NCI-H510A (cell line): ENCODE results near the gene FKBP14.
"Not testable (repeated sequence)": the region's sequence is repeated elsewhere in the genome, so short reads cannot be mapped to it uniquely, and the experiment has no call there.

Source experiments
- DNase-seq: peaks from one replicate; lab custom pipeline; 2025; lab: John Stamatoyannopoulos, UW

Gene FKBP14, protein sequence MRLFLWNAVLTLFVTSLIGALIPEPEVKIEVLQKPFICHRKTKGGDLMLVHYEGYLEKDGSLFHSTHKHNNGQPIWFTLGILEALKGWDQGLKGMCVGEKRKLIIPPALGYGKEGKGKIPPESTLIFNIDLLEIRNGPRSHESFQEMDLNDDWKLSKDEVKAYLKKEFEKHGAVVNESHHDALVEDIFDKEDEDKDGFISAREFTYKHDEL

DNA sequence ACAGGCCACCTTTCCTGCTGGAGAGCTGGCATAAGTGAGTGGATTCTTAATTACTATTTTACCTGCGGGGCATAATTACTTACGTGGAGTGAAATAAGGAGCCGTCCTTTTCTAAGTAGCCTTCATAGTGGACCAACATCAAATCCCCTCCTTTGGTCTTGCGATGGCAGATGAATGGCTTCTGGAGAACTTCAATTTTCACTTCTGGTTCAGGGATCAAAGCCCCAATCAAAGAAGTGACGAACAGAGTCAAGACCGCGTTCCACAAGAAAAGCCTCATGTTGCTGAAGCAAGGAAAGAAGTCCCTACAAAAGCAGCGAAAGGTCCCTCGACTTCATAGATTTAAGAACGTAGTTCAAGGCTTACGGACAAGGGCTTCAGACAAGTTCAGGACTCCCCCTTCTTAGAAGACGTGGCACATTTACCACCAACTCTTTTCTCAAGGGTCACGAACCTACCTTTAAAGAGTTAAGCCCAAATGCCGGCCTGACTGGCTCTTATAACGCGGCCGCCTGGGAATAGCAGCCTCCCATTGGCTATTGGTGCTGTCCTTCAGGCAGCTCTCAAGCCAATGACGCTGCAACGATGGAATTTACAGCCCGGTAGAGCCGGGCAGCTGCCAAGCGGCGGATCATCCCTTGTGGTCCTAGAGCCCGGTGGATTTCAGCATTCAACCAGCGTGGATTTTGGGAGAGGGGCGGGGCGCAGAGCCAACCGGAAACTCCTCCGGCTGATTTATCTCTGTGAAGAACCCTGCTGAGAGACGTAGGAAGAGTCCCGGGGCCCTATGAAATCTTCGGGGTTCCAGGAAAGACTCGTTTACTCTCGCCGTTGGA, at the start of gene FKBP14:
Gene FKBP14 (minus strand): TSS at position 474 of the 836 bp plus-strand sequence. CDS start 194 bp downstream, at position 280.
- DNase-seq, result peak; percentile 97

DNA sequence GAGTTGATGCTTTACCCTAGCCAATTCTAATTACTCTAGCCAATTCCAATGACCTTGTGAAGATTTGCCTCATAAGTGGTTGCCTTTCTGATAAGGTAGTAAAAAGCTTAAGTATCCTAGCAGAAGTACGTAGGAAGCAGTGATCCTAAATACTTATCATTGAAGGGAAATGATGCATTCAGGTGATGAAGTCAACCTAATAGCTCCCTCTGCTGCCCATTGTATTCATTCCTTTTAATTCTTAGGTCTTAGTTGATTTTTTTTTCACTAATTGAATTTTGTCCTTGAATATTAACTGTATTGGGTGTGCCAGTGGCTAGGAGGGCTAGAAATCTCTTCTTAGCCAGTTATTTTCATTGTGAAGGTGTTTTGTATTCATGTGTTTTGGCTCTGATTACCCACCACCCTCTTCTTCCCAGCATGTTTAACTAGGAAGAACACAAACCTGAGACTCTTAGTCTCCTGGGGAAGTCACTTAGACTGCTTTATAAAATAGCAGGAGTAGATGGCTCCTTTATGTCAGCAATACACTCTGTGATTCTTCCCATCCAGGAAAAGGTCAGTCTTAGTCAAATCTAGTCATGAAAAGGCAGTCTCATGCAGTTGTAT, 48.0 kb upstream of the FKBP14 start:
- DNase-seq, result peak; percentile 23

DNA sequence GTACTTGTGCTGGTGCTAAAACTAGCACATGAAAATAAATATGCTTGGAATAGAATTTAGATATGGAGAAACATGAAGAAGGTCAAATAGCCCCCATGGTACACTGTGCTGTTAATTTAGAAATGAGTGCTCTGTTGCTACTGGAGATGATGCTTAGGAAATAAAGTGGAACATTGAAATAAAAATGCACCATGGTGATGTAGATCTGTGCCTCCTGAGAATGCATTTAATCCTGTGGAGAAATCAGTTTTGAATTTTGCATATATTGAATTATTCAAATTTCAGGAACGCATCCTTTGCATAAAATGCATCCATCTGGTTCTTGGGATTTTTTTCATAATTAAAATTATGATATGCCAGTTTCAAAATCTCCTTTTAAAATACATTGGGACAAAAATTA, 46.2 kb upstream of the FKBP14 start:
- no peak for DNase-seq

DNA sequence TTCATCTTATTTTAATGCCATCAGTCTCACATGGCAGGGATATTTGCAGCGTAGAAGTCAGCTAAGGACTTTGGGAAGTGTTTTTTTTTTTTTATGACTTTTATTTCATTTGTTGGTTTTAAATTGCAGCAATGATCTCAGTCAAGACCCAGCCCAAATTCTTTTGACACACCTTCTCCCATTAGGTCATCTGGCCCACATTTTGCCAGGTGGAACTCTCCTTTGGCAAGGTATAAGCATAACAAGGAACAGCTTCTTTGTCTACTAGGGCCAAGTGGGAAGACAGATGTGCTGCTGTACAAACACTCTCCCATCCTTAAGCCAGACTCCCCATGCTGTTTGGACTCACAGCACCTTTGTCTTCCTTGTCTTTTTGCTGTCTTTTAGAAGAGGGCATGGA, 43.5 kb upstream of the FKBP14 start:
- DNase-seq, result no peak

DNA sequence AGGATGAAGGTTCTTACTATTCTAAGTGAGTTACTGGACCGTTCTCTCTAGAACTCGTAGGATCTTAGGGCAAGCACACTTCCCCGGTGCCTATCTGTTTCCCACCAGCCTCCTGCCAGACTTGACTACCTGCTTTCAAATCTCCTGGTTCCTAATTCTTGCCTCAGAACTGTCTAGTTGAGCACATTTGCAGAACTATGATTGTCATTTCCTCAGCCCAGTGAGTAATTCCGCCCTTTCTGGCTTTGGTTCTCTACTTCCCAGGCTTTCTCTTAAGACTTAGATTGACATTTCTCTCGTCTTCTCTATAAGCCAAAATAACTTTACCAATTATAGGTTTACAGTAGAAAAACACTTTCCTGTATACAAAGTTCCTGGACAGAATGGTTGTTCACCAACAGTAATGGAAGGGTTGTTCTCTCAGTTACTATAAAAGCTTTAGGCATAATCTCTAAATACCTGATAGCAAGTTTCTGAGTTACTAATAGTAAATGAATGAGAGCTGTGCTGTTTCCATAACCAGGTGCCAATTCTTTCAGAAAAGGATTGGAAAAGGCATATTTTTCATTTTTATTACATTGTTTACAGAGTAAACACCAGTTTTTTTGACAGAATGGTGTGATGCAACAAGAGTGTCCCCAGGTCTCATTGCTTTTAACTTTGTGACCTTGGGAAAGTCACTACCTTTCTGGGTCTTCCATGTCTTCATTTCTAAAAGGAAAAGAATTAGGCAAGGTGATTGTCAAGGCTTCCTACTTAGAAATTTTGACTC, 42.8 kb upstream of the FKBP14 start:
- no peak for DNase-seq

DNA sequence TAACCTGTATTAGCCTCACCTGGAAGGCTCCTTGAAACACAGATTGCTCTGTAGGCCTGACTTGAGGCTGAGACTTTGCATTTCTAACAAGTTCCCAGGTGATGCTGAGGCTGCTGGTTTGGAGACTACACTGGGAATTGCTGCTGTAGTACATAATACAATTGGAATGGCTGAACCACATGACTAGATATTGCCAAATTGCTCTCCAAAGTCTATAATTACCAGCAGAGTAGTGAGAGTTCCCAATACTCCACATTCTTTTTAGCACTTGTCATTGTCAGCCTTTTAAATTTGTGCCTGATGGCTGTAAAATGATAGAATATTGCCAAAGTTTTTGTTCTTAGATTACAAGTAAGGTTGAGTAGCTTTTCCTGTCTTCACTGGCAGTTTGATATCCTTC, 41.6 kb upstream of the FKBP14 start:
- DNase-seq, result no peak

DNA sequence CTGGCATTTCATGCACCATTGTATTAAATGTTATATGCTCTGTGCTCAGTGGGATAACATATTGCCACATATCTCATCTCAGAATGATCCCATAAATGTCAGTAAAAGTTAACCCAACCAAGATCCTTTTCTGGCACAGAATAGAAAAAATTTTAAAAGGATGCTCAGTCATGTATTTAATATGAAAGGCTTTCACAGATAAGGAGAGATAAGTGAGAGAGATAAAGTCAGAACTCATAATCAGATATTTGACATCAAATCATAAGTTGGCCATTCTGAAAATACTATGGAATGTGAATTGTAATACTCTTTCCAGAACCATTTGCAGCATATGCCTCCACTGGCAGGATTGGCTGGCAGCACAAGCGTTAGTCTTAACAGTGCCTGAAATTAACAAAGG, 40.2 kb upstream of the FKBP14 start:
- no peak for DNase-seq

DNA sequence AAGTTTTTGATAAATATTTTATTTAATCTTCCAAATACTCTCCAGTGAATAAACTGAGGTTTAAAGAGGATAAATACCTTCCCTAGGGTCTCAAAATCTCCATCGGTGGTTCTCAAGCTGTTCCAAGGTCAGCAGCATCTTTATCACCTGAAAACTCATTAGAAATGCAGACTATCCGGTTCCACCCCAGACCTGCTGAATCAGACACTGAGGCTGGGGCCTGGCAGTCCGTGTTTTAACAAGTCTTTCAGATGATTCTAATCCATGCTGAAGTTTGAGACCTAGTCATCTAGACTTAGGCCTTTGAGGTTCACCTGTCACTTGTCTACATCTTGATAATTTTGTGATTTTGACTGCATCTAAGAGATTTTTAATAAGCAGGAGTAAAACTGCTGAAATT, 39.2 kb upstream of the FKBP14 start:
- DNase-seq, result no peak

DNA sequence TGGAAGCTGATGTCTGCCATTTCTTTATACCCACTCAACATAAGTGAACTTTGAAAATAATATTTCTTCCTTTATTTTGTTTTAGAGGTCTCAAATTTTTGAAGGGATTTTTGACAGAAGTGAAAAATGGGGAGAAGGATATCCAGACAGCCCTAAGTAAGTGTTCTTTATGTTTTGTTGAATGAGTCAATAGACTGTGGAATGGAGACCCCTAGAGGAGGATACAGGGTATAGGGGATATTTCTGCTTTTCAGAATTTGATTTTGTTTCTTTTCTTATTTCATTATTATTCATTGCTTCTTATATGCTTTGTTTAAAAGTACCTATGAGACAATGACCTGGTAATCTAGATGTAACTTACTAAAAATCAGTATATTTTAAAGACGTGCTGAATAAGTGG, 36.1 kb upstream of the FKBP14 start:
- no peak for DNase-seq

DNA sequence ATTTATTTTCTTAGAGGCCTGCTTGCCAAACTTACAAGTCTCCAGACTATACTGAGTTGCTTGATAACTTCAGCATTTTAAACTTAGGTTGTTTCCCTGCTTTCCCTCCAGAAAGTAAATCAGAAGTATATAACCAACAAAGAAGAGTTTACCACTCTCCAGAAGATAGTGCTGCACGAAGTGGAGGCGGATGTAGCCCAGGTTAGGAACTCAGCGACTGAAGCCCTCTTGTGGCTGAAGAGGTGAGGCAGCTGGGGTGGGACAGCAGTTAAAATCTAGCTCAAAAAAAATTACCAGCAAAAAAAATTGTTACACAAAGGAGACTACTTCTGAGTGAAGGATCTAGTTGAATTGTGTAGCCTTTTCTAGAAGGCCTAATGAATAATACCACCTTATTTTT, 35.3 kb upstream of the FKBP14 start:
- not testable (repeated sequence) for DNase-seq

DNA sequence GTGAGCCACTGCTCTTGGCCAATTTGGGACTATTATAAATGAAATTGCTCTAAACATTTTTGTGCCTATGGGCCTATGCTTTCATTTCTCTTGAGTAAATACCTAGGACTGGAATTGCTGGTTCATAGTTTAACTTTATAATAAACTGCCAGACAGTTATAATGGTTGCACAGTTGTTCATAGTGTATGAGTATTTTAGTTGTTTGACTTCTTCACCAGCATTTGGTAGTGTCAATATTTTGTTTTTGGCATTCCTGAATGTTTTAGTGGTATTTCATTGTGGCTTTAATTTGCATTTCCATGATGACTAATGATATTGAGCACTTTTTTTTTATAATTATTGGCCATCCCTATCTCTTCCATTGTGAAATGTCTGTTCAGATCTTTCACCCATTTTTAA, 31.2 kb upstream of the FKBP14 start:
- no peak for DNase-seq

DNA sequence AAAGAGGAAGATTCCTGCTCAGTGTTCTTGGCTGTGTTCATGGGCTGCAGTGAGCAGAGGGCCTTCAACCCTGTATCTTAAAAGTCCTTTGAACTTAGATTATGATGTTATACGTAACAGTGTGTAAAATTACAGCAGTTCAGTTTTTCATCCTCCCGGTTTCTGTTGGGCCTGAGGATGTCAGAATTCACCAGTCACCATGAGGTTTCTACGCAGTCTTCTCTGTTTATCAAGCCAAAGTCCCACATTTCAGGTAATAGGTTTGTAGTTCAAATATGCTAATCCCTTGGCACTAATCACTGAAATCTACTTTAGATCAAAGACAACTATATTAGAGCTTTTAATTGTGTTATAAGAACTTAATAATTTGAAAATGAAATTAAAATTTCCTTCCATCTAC, 26.6 kb upstream of the FKBP14 start:
- DNase-seq, result no peak

DNA sequence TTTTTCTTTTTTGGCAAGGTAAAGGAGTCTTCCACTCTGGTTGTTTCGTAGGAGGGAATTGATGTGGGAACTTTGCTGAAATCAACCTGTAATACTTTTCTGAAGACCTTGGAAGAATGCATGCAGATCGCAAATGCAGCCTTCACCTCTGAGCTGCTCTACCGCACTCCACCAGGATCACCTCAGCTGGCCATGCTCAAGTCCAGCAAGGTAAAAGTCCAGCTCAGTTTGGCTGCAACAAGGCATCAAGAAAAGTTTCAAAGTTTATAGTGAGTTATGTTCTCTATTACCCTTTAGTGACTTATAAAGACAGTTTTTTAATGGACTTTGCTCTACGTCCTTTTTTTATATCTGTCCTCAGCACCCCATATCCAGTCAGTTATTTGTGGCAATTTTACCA, 22.7 kb upstream of the FKBP14 start:
- no peak for DNase-seq

DNA sequence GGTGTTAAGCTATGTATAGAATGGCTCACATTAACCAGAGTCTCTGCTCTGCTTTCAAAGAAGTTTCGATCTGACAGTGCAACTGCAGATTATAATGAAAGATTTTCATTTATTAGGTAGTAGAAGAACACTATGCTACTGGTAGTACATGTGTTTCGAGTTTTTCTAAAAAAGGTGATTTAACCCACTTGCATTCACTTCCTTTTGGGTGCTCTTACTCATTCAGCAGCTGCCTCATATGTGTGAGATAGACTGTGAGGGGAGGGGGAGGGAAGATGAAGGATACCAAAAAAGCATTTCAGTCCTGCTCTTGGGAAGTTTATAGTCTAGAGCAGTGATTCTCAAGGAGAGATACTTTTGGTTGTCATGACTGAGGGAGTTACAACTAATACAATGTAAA, 22.1 kb upstream of the FKBP14 start:
- DNase-seq, result no peak

DNA sequence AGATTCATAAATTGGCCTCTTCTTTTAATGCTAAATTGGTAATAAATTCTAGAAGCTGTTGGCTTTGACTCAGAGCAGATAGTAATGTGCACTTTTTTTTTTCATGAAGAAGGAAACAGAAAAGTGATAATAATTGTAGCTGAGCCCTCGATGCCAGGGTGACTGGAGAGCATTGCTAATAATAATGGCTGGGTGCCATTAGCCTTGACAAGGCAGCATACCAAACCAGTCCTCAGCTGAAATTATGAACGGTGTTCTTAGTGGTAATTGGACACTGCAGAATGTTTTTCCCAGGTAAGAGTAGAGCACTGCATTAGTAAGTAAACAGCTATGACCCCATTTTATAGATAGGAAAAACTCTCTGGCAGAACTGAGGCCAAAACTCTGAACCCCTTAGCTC, 20.6 kb upstream of the FKBP14 start:
- DNase-seq, result no peak

DNA sequence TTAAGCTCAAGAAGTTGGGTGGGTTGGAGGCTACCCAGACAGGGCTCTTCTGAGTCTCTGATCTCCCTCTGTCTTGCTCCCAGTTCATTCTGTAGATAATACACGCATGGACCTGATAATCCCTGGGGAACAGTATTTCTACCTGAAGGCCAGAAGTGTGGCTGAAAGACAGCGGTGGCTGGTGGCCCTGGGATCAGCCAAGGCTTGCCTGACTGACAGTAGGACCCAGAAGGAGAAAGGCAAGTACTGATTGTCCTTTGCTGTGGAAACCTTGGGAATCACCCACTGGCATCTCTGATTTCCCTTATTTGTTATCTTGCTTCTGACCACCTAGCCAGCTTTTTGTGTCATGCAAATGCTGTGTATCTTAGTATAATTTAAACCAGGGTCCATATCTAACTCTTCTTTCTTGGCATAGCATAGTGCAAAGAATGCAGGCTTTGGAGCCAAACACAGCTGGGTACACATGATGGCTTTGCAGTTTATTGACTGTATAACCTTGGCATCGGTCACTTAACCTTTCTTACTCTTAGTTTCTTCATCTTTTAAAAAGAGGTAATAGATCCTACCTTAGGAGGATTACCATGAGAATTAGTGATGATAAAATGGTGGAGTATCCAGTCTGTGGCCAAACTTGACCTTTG, 19.7 kb upstream of the FKBP14 start:
- no peak for DNase-seq

DNA sequence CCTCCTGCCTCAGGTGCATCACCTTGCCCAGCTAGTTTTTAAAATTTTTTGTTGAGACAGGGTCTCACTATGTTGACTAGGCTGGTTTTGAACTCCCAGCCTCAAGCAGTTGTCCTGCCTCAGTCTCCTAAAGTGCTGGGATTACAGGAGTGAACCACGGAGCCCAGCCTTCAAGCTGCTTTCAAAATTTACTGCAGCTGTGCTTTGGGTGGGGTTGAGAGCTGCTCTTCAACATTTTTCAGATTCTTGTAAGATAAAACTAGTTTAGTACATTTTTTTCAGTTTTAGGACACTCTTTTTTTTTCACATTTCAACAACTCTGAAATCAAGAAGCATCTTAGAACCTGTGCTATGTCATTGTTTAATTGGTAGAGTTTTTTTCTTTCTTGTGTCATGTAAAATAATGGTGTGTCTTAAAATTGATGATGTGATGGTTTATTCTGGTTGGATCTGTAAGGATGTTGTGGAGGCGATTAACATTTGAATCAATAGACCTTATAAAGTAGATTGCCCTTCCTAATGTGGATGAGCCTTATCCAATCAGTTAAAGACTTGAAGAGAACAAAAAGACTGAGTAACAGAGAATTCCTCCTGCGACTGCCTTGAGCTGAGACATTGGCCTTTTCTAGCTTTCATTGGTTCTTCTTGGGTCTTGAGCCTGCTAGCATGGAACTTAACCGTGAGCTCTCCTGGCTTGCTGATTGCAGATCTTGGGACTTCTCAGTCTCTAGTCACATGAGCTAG, 15.2 kb upstream of the FKBP14 start:
- no peak for DNase-seq

DNA sequence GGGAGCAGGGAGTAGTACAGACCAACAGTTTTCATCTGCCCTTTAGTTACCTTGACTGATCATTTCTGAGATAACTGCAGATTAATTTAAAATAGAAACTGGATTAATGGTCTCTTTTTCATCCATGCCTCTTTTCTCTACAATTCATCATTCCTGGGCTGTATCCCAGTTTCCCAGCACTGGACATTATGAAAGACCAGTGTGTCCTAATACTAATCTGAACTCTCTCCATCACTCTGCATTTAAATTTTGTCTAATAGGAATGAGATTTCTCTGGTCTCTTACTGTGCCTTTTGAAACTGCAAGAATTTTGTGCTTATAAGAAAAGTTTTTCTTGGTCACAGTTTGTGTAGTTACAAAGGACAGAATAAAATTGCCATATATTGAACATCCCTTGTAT, 14.4 kb upstream of the FKBP14 start:
- DNase-seq, result no peak

DNA sequence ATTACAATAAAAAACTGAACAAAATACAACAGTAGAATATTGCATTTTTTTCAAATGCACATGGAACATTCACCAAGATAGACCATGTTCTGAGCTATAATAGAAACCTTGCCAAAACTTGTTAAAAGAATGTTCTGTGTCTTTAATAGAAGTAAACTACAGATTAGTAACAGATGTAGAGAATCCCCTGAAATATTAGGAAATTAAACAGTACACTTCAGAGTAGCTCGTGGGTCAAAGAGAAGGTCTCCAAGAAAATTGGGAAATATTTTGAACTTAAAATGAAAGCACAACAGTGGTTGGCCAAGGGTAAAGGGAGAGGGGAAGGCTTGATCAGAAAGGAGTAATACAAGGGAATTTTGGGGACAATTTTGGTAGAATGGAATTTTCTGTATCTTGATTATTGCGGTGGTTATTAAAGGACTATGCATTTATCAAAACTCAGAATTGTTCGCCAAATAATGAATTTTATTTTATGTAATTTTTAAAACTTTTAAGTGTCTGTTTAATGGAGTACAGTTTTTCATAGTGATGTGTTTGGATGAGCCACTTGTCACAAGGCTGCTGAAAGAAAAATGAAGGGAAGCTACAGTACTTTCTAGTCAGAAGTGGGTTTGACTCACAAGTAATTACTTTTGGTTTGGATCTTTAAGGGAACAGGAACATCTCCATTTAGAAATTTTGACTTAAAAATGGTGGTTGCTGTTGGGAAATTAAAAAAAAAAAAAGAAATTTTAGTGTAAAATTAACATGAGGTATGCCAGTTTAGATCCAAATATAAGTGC, 11.9 kb upstream of the FKBP14 start:
- DNase-seq, result no peak

DNA sequence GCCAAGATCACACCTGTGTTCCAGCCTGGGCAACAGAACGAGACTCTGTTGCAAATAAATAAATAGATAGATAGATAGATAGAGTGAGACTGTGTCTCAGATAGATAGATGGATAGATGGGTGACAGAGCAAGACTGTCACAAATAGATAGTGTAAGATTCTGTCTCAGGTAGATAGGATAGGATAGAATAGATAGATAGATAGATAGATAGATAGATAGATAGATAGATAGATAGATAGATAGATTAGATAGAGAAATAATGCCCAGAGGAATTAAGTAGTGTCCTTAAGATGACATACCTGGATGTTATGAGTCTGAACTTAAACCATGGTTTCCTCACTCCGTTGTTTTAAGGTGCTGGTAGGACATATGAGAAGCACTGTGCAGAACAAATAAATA, 9.7 kb upstream of the FKBP14 start:
- no peak for DNase-seq

DNA sequence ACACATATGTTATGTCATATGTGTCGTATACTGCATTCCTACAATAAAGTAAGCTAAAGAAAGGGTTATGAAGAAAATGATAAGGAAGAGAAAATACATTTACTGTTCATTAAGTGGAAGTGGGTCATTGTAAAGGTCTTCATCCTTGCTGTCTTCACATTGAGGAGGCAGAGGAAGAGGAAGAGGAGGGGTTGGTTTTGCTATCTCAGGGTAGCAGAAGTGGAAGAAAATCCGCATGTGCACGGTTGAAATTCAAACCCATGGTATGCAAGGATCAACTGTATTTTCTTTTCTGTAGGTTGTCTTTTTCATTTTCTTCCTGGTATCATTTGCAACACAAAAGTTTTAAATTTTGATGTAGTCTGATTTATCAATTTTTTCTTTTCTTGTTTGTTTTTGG, 8.0 kb upstream of the FKBP14 start:
- no peak for DNase-seq
